ENCODE results near the gene USPL1.

- TF ChIP-seq CTCF (IDR thresholded peaks at IDR 0.05) (no peak), POLR2A (IDR thresholded peaks at IDR 0.05) (no peak), EP300 (IDR thresholded peaks at IDR 0.05) (no peak)
Measured at GRCh38 chr13:30671271-30671815, 53.6 kb downstream of the USPL1 start.

All from ovary (tissue), 3 donors.